GM12801 (cell line): ENCODE results near the gene ZNF383.

Experiments
- TF ChIP-seq, protein P1 (sequence below): IDR thresholded peaks from one replicate; pipeline ENCODE4 v1.5.1; 2011; ENCODE audit warnings: control low read depth; ENCODE audit not compliant: insufficient read length; ENCODE audit errors: extremely low read depth

The ZNF383 gene

GRCh38 chr19:37226248-37226647 lies 8.2 kb downstream of the ZNF383 start:
- TF ChIP-seq, protein P1, sequence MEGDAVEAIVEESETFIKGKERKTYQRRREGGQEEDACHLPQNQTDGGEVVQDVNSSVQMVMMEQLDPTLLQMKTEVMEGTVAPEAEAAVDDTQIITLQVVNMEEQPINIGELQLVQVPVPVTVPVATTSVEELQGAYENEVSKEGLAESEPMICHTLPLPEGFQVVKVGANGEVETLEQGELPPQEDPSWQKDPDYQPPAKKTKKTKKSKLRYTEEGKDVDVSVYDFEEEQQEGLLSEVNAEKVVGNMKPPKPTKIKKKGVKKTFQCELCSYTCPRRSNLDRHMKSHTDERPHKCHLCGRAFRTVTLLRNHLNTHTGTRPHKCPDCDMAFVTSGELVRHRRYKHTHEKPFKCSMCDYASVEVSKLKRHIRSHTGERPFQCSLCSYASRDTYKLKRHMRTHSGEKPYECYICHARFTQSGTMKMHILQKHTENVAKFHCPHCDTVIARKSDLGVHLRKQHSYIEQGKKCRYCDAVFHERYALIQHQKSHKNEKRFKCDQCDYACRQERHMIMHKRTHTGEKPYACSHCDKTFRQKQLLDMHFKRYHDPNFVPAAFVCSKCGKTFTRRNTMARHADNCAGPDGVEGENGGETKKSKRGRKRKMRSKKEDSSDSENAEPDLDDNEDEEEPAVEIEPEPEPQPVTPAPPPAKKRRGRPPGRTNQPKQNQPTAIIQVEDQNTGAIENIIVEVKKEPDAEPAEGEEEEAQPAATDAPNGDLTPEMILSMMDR: no peak

DNA sequence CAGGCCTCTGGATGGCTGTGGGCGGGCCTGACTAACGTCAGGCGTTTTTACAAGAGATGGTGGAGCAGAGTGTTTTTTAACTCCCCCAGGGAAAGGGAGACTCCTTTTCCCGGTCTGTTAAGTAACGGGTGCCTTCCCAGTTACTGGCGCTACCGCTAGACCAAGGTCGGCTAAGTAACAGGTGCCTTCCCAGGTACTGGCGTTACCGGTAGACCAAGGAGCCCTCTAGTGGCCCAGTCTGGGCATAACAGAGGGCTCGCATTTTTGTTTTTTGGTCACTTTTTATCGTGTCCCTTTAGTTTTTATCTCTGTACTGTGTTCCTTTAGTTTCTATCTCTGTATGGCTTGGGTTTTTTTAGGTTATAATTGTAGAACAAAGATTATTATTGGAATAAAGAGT lies 10.0 kb downstream of the ZNF383 start:
- TF ChIP-seq, protein P1: no peak

DNA sequence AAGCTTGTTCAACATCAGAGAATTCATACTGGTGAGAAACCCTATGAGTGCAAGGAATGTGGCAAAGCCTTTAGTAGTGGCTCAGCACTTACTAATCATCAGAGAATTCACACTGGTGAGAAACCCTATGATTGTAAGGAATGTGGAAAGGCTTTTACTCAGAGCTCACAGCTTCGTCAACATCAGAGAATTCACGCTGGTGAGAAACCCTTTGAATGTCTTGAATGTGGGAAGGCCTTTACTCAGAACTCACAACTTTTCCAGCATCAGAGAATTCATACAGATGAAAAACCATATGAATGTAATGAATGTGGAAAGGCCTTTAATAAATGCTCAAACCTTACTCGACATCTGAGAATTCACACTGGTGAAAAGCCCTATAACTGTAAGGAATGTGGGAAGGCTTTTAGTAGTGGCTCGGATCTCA lies 25.2 kb downstream of the ZNF383 start:
- TF ChIP-seq, protein P1: no peak

GRCh38 chr19:37251308-37252229 lies 33.6 kb downstream of the ZNF383 start:
- TF ChIP-seq, protein P1: no peak
